ENCODE measurements around the gene CDH13. TPM values are rescaled to one million over a fixed set of nuclear protein-coding genes. Genes with fewer than 3 reads are reported as not detected.

CDH13 gene
- total and polyA plus RNA-seq, 9 of the 15 experiments (the other 6 are each of a cell fraction or from before 2014, with no cell fraction given), result 0.03 TPM; not detected in 8

DNA sequence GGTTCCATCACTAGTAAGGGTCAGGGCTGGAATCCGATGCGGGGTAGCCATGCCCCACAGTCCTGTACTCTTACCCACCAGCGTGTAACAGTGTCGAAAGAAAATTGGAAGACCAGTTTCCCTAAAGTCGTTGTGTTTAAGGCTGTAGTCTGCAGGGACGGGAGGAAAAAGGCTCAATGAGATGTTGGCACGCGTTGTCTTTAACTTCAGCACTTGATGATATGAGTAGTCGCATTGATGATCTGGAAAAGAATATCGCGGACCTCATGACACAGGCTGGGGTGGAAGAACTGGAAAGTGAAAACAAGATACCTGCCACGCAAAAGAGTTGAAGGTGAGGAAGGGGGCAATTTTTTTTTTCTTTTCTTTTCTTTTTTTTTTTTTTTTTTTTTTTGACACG lies 1182.3 kb downstream of the CDH13 start (continued):
- TF ChIP-seq, protein P1, sequence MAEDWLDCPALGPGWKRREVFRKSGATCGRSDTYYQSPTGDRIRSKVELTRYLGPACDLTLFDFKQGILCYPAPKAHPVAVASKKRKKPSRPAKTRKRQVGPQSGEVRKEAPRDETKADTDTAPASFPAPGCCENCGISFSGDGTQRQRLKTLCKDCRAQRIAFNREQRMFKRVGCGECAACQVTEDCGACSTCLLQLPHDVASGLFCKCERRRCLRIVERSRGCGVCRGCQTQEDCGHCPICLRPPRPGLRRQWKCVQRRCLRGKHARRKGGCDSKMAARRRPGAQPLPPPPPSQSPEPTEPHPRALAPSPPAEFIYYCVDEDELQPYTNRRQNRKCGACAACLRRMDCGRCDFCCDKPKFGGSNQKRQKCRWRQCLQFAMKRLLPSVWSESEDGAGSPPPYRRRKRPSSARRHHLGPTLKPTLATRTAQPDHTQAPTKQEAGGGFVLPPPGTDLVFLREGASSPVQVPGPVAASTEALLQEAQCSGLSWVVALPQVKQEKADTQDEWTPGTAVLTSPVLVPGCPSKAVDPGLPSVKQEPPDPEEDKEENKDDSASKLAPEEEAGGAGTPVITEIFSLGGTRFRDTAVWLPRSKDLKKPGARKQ (CRISPR knock-in tag; IDR thresholded peaks at IDR 0.05), result no peak
- TF ChIP-seq GTF2F1 (IDR thresholded peaks at IDR 0.05; ENCODE audit: low read depth, low read length) (no peak), ZC3H8 (IDR thresholded peaks at IDR 0.05) (no peak), ZNF444 (CRISPR knock-in tag; IDR thresholded peaks at IDR 0.05) (no peak), ZZZ3 (IDR thresholded peaks at IDR 0.05) (no peak), SRSF7 (optimal IDR thresholded peaks at IDR 0.05; ENCODE audit: low read depth, low read length) (no peak), RCOR1 (IDR thresholded peaks at IDR 0.05; ENCODE audit: borderline replicate concordance in 1 of 2, low read depth in 2 of 2, low read length in 2 of 2) (no peak)
- TF ChIP-seq, protein P2, sequence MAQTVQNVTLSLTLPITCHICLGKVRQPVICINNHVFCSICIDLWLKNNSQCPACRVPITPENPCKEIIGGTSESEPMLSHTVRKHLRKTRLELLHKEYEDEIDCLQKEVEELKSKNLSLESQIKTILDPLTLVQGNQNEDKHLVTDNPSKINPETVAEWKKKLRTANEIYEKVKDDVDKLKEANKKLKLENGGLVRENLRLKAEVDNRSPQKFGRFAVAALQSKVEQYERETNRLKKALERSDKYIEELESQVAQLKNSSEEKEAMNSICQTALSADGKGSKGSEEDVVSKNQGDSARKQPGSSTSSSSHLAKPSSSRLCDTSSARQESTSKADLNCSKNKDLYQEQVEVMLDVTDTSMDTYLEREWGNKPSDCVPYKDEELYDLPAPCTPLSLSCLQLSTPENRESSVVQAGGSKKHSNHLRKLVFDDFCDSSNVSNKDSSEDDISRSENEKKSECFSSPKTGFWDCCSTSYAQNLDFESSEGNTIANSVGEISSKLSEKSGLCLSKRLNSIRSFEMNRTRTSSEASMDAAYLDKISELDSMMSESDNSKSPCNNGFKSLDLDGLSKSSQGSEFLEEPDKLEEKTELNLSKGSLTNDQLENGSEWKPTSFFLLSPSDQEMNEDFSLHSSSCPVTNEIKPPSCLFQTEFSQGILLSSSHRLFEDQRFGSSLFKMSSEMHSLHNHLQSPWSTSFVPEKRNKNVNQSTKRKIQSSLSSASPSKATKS (CRISPR knock-in tag; IDR thresholded peaks at IDR 0.05), result no peak
- TF ChIP-seq, protein P3, sequence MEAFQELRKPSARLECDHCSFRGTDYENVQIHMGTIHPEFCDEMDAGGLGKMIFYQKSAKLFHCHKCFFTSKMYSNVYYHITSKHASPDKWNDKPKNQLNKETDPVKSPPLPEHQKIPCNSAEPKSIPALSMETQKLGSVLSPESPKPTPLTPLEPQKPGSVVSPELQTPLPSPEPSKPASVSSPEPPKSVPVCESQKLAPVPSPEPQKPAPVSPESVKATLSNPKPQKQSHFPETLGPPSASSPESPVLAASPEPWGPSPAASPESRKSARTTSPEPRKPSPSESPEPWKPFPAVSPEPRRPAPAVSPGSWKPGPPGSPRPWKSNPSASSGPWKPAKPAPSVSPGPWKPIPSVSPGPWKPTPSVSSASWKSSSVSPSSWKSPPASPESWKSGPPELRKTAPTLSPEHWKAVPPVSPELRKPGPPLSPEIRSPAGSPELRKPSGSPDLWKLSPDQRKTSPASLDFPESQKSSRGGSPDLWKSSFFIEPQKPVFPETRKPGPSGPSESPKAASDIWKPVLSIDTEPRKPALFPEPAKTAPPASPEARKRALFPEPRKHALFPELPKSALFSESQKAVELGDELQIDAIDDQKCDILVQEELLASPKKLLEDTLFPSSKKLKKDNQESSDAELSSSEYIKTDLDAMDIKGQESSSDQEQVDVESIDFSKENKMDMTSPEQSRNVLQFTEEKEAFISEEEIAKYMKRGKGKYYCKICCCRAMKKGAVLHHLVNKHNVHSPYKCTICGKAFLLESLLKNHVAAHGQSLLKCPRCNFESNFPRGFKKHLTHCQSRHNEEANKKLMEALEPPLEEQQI (IDR thresholded peaks at IDR 0.05), result no peak
- TF ChIP-seq, protein P4, sequence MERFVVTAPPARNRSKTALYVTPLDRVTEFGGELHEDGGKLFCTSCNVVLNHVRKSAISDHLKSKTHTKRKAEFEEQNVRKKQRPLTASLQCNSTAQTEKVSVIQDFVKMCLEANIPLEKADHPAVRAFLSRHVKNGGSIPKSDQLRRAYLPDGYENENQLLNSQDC (CRISPR knock-in tag; IDR thresholded peaks at IDR 0.05), result no peak

All from K562 (cell line).